Embryonic facial prominence (tissue), 1 donor: Measurements from ENCODE around the gene FUT8.
"Not testable (repeated sequence)": the region's sequence is repeated elsewhere in the genome, so short reads cannot be mapped to it uniquely, and the experiment has no call there.

Experiments
- DNase-seq: peaks from one replicate; pipeline ENCODE4 v3.0.0-alpha.2; 2016; ENCODE audit errors: extremely low spot score

Gene FUT8

GRCh38 chr14:65620195-65620594 lies 207.7 kb downstream of the FUT8 start:
- DNase-seq = no peak

DNA sequence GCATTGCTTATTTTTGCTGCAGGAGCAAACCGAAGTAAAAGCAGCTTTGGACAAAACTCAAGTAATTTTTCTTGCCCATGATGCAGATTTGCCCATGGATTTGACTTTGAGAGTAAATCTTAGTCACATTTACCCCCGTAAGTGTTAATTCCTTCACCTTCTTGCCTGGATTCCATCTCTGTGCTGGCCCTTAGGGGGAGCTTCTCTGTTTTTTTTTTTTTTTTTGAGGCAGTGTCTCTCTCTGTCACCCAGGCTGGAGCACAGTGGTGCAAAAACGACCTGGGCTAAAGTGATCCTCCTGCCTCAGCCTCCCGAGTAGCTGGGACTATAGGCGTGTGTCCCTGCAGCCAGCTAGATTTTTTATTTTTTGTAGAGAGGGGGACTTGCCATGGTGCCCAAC lies 210.2 kb downstream of the FUT8 start:
- no peak for DNase-seq

DNA sequence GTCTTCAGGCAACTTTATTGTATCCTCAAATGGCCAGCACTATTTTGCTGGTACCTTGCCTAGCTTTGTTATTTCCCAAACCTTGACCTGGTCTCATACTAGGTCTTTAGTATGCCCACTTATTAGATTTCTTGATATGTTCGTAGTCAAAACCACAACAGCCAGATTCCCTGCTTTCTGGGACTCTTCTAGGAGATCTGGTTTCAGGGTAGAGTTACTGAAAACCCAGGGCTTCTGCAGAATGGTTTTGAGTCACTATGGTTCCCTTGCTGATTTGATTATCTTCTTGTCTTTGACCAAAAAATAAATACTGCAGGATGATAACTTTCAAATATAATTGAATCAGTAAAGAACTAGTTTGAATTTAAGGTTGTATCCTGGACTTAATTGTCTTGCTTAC lies 211.2 kb downstream of the FUT8 start:
- no peak for DNase-seq

- DNase-seq = no peak
Measured at GRCh38 chr14:65627315-65627714, 214.8 kb downstream of the FUT8 start.

- no peak for DNase-seq
Measured at GRCh38 chr14:65628664-65629063, 216.1 kb downstream of the FUT8 start.

DNA sequence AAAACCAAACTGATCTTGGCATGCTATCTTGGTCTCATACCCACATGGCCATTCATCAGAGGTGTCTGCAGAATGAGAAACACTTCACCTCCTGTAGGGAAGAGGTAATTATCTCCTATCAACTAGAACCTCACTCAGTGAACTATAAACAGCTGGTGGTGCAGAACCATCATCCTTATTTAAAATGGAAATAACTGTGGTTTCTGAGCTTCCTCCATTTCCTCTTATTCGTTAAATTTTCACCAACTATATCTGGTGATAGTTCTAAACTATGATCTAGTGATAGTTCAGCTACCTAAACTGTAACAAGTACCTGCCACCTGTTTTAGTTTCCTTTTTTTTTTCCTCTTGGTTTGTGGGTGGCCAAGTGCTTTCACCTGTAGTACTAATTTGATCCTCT lies 218.5 kb downstream of the FUT8 start:
- no peak for DNase-seq

DNA sequence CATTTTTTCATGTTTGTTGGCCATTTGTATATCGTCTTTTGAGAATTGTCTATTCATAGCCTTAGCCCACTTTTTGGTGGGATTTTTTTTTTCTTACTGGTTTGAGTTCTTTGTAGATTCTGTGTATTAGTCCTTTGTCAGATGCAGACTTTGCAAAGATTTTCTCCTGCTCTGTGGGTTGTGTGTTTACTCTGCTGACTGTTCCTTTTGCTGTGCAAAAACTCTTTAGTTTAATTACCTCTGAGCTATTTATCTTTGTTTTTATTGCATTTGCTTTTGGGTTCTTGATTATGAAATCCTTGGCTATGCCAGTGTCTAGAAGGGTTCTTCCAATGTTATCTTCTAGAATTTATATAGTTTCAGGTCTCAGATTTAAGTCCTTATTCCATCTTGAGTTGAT lies 220.0 kb downstream of the FUT8 start:
- no peak for DNase-seq

- not testable (repeated sequence) for DNase-seq
Measured at GRCh38 chr14:65633666-65634065, 221.1 kb downstream of the FUT8 start.

- no peak for DNase-seq
Measured at GRCh38 chr14:65637780-65638179, 225.2 kb downstream of the FUT8 start.

DNA sequence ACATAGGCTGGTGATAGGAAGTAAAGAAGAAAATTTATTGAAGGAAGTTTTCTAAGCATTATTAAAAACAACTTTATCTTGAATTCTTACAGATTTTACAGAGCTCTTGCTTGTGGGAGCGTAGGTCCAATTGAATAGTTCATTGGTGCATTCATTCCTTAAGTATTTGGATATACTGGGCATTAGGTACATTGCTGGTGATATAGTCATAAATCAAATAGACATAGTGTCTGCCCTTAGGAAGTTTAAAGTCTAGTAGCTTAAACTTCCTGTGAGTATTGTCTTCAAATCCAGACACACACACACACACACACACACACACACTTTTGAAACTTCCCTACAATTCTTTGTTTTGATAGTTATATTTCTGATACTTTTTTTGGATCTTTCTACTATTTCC lies 226.7 kb downstream of the FUT8 start:
- DNase-seq = no peak

DNA sequence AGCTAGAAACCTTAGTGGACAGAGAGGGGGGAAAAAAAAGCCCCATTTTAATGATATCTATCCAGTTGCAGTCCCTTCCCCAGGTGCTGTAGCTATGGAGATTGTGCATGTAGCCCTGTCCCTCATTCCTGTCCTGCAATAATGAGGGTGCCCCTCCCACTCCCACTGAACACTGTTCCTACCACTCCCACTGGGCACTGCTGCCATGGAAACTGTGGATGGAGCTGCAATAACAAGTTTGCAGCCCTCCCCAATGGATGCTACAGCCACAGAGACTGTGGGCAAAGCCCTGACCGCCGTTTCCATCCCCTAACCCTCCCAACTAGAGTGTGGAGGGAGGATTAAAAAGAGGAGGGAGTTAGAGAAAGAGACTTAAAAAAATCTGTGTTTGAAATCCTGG lies 238.3 kb downstream of the FUT8 start:
- no peak for DNase-seq

- no peak for DNase-seq
Measured at GRCh38 chr14:65656554-65656953, 244.0 kb downstream of the FUT8 start.

DNA sequence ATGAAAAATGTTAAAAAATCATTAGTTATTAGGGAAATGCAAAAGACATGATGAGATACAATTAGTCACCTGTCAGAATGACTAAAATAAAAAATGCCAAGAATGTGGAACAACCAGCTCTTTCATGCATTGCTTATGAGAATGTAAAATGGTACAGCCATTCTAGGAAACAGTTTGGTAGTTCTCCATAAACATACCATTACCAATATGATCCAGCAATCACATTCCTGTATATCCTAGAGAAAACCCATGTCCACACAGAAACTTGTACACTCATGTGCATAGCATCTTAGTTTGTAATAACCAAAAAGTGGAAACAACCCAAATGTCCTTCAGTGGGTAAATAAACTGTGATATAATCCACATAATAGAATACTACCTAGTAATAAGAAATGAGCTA lies 245.7 kb downstream of the FUT8 start:
- DNase-seq = no peak

DNA sequence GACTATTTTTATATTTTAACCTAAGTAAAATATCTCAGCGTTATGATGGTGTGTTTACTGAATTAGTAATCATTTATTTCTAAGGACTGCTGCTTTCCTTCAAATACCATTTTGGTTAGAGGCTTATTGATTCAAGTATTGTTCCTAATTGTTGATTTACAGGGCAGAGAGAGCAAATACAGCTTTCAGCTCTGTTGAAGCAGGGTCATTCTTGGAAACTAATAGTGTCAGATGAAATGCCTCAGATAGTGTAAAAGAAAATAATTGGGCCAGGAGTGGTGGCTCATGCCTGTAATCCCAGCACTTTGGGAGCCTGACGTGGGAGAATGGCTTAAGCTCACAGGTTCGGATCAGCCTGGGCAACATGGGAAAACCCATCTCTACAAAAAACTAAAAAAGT lies 249.3 kb downstream of the FUT8 start:
- no peak for DNase-seq

GRCh38 chr14:65664436-65664835 lies 251.9 kb downstream of the FUT8 start:
- no peak for DNase-seq

GRCh38 chr14:65676361-65677014 lies 264.0 kb downstream of the FUT8 start:
- no peak for DNase-seq

DNA sequence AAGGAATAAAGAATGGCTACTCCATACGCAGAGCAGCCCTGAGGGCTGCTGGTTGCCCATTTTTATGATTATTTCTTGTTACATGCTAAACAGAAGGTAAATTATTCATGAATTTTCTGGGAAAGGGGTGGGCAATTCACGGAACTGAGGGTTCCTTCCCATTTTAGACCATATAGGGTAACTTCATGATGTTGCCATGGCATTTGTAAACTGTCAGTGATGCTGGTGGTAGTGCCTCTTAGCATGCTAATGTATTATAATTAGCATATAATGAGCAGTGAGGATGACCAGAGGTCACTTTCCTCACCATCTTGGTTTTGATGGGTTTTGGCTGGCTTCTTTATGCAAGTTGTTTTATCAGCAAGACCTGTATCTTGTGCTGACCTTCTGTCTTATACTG lies 273.0 kb downstream of the FUT8 start:
- DNase-seq = no peak

DNA sequence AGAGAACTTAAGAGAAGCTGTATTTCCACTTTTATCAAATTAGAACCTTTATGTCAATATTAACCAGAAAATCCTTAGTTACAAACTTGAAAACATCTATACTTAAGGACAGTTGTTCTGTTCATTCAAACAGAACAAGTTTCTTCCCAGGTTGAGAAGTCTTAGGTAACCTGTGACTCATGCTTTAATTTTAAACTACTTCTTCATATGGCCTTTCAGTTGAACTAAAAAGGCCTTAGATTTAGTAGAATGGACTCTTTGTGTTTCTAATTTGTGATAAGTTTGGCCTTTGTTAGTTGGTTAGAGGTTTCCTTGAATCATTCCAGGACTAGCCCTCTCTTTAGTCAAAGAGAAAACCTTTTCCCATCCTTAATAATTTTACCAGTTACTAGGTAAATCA lies 274.2 kb downstream of the FUT8 start:
- DNase-seq = no peak

DNA sequence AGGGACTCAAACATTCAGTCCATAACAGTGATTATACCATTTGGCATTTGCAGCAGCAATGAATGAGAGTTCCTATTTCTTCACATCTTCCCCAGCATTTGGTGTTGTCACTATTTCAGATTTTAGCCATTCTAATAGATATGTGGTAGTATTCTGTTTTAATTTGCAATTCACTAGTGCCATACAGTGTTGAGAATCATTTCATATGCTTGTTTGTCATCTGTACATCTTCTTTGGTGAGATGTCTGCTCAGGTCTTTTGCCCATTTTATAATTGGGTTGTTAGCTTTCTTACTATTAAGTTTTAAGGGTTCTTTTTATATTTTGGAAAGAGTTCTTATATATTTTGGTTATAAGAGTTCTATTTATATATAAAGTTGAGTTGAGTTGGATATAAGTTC lies 276.5 kb downstream of the FUT8 start:
- no peak for DNase-seq

DNA sequence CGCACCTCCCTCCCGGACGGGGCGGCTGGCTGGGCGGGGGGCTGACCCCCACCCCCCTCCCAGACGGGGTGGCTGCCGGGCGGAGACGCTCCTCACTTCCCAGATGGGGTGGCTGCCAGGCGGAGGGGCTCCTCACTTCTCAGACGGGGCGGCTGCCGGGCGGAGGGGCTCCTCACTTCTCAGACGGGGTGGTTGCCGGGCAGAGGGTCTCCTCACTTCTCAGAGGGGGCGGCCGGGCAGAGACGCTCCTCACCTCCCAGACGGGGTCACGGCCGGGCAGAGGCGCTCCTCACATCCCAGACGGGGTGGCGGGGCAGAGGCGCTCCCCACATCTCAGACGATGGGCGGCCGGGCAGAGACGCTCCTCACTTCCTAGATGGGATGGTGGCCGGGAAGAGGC lies 280.0 kb downstream of the FUT8 start:
- not testable (repeated sequence) for DNase-seq

- DNase-seq = no peak
Measured at GRCh38 chr14:65696801-65697200, 284.3 kb downstream of the FUT8 start.

GRCh38 chr14:65703521-65703920 lies 291.0 kb downstream of the FUT8 start:
- no peak for DNase-seq

GRCh38 chr14:65703996-65704395 lies 291.5 kb downstream of the FUT8 start:
- DNase-seq = no peak

DNA sequence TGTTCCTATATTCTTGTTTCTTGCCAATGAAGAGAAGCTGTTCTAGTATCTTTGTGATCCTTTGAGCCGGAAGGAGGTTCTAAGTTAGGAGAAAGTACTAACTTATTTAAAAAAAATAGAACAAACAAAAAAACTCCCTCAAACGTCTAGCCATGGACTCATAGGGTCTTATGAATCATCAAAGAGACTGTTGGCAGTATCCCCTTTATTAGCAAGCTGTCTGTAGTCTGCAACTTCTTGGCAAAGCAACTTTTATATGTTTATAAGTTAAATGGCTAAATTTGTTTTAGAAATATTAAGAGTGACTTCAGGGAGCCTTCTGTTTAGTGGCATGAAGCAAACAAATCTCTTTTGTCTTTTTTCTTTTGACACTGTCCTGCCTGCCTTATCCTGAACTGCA lies 291.9 kb downstream of the FUT8 start:
- no peak for DNase-seq
